Urothelium cell line (cell line): Measurements from ENCODE around the gene ZNF385C.
"Not testable (repeated sequence)": the region's sequence is repeated elsewhere in the genome, so short reads cannot be mapped to it uniquely, and the experiment has no call there.

Experiments
- DNase-seq: peaks from one replicate; pipeline ENCODE4 v3.0.0; 2011; ENCODE audit warnings: low spot score, mixed read lengths
- FAIRE-seq: peaks from 2 replicates; lab custom pipeline; 2011; peaks lifted over from hg19 to GRCh38; lab: Jason Lieb, UNC

The ZNF385C gene

DNA sequence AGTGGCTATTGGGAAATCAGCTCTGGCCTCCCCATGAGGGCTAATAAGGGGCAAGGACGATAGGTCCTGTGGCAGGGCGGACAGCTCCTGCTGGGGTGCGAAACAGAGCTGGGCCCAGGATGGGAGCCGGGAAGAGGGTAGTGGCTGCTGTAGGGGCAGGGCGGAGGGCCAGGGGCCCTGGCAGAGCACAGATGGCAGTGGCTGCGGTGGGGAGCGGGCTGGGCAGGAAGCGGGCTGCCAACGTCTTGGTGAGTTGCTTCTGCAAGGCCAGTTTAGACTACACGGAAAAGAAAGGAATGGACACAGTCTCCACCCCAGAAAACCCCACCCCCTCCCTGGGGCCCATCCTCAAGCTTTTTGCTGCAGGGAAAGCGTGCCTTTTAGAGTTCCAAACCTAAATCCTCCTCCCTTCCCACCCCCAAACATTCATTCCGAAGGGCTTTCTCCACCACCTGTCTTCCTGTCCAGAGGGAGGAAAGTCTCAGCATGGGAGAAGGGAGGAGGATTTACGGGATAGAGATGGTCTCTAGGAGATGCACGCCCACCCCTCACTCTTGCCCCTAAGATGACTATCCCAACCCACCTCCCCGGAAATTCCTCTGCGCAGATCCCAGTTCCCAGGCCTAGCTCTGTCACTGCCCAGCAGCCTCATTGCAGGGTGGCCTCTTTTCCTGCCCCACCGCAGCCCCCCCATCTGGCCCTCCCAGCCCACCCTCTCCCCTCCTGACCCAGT lies 71.2 kb downstream of the ZNF385C start:
- DNase-seq (no peak), FAIRE-seq (no peak)

- DNase-seq (no peak), FAIRE-seq (no peak)
These were observed 72.3 kb downstream of the ZNF385C start for GRCh38 chr17:42025936-42026335.

DNA sequence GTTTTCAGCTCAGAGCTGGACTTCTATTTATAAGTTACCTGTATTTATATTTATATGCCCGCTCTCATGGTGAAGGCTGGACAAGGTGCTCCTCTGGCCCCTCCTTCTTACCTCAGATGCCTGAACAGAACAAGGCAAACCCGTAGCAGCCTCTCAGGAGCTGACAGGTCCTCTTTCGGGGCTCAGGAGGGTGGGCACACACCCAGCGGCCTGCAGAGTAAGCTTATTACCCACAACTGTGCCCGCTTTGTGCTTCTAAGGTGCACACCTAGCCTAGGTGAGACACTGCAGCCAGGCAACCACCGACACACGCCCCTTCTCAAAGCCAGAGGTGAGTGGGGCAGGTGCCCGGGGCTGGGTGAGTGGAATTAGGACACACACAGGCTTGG lies 73.1 kb downstream of the ZNF385C start:
- DNase-seq, result no peak
- FAIRE-seq, result no peak

DNA sequence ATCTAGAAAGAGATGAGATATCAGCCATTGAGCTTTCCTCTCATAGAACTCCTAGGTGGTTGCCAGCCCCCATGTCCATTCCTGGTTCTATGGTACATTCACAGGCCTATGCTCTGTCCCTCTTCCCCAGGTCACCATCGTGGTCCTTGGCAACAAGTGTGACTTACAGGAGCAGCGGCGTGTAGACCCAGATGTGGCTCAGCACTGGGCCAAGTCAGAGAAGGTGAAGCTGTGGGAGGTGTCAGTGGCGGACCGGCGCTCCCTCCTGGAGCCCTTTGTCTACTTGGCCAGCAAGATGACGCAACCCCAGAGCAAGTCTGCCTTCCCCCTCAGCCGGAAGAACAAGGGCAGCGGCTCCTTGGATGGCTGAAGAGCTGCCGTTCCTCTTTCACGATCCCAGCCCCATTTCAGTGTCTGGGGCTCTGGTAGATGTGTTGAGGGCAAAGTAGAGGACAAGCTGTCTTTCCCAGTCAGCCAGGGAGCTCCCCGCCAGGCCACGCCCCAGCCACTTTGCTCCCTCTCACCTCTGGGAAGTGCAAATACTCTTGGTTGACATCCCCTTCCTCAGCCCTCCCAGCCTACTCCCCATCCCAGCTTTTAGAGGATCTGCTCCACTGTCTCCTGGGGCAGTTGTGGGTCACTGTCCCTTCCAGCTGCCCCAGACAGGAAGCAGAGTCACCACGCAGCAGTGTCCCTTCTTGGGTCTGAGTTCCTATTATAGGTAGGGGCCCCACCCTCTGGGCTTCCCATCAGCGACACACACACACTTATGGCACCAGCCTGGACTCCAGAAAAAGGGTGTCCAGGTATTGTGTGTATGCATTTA lies 74.5 kb downstream of the ZNF385C start:
- FAIRE-seq (no peak), DNase-seq (no peak)

DNA sequence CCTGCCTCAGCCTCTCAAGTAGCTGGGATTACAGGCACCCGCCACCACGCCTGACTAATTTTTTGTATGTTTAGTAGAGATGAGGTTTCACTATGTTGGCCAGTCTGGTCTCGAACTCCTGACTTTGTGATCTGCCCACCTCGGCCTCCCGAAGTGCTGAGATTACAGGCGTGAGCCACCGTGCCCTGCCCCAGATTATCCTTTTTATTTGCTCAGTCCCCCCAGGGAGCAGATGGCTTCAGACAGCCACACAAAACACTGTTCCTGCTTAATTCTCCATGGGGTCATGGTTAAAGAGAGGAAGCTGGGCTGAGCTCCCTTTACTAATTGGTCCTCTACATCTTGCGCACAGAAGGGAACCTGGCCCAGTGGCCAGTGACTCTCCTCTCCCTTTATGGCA lies 77.4 kb downstream of the ZNF385C start:
- FAIRE-seq, result not testable (repeated sequence)

DNA sequence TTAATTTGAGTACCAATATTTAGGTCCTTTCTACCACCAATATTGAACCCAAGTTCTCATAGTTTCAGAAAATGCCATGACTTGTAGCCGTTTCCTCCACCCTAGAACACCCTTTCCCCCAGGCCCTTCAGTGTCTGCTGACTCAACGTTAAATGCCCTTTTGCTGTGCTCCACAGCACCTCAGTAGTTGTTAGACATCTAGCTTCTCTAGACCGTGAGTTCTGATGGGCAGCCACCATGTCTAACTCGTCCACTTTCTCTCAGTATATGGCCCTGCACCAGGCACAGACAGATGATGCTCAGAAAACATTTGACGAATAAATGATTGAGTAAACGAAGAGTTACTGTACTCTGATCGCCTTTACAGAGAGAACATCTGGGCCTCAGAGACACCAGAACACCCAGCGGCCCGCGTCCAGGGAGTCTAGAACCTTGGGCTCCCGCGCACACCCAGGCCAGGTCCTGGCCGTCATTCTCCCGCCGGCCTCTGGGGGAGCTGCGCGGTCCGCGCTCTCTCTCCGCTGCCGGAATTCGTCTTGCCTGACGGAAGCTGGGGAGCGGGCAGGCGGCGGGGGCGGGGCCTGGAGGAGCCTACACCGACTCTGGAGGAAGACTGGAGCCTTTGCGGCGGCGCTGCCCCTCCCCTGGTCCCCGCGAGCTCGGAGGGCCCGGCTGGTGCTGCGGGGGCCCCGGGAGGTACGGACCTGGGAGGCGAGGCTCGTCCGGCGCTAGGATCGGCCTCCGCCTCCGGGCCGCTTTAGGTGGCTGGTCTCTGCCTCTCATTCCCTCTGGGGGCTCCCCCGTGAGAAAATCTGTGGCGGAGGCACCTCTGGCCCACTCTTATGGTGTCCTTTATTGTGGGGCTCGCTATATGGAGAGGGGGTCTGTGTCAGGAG lies 78.5 kb downstream of the ZNF385C start, which contains the start of gene NKIRAS2:
Gene NKIRAS2, plus strand, starts transcription at position 582 of the 896 bp plus-strand sequence. CDS start 1,488 bp downstream, outside the sequence.
- DNase-seq (peak; percentile 97), FAIRE-seq (no peak)

More for the DNA sequence above, 77.4 kb downstream of the ZNF385C start:
- not testable (repeated sequence) for DNase-seq

DNA sequence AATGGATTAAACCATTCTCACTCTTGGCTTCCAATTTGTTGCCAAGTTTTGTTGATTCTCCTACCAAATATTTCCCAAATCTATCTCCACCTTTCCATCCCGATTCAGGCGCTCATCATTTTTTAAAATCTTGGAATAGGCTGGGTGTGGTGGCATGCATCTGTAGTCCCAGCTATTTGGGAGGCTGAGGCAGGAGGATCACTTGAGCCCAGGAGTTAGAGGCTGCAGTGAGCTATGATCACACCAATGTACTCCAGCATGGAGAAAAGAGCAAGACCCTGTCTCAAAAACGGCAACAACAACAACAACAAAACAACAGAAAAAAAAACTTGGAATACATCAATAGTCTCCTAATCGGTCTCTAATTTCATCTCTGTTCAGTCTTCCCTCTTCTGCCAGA lies 79.3 kb downstream of the ZNF385C start:
- no peak for DNase-seq
- FAIRE-seq, result no peak

- no peak for DNase-seq
- no peak for FAIRE-seq
These were observed 79.9 kb downstream of the ZNF385C start for GRCh38 chr17:42018339-42018738.

- FAIRE-seq (no peak), DNase-seq (no peak)
These were observed 80.4 kb downstream of the ZNF385C start for GRCh38 chr17:42017866-42018200.

GRCh38 chr17:42016941-42017865 lies 81.1 kb downstream of the ZNF385C start, which contains the start of gene DNAJC7:
DNAJC7 (minus strand) TSS chr17:42017439; CDS start chr17:42017416, 23 bp downstream.
- FAIRE-seq (peak; percentile 23), DNase-seq (peak; percentile 96)

DNA sequence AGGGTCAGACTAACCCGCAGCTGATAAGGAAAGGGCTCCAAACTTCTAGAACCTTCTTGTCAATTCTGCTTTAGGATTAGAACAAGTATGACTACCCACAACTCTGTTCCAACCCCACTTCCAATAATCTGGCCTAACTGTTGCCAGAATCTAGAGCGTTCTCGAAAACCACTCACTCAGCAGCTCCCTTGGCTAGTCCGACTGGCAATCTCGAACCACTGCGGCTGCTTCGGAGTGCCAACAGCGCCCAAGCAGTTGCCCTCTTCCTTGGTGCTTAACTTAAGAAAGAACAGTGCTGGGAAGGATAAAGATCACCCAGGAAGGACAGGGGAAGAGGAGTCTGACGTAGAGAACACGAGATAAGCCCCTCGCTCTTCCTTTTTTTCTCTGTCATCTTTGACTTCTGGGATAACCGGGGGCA lies 81.9 kb downstream of the ZNF385C start:
- FAIRE-seq (no peak), DNase-seq (no peak)

DNA sequence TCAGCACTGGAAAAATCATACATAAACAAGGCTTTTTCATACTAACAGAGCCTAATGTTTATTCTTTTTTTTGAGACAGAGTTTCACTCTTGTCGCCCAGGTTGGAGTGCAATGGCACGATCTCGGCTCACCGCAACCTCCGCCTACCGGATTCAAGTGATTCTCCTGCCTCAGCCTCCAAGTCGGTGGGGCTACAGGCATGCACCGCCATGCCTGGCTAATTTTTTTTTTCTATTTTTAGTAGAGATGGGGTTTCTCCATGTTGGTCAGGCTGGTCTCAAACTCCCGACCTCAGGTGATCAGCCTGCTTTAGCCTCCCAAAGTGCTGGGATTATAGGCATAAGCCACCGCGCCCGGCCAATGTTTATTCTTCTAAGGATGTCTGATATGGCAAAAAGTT lies 84.5 kb downstream of the ZNF385C start:
- FAIRE-seq, DNase-seq: not testable (repeated sequence)

GRCh38 chr17:42012363-42012762 lies 85.9 kb downstream of the ZNF385C start:
- not testable (repeated sequence) for FAIRE-seq, DNase-seq

DNA sequence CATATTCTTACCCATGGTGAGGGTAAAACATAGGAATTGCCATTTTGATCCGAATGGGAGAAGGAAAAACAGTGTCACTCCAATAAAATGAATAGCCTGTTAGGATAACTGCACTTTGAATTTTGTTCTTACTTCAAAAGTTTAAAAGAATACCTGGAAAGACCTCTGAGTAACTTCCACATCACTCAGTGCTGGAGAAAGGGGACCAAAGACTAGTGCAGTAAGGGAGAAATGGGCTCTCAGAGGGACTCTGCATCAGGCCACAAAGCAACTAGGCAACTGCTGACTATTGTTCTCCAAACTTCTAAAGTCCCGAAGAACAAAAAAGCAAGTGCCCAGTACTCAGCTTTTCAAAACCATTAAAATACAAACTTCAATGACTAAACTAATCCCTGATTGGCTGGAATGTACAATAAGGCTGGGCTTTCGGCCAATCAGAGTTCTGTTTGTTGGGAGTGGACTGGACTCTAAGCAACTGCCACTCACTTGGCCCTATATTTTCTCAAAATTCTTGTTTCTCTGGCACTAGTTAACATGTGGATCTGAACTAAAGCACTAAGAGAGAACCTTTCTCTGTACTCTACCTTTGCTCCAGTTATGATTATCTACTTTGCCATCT lies 87.3 kb downstream of the ZNF385C start:
- FAIRE-seq (no peak), DNase-seq (peak; percentile 40)

- DNase-seq, result not testable (repeated sequence)
These were observed 88.0 kb downstream of the ZNF385C start for GRCh38 chr17:42010266-42010680.

DNA sequence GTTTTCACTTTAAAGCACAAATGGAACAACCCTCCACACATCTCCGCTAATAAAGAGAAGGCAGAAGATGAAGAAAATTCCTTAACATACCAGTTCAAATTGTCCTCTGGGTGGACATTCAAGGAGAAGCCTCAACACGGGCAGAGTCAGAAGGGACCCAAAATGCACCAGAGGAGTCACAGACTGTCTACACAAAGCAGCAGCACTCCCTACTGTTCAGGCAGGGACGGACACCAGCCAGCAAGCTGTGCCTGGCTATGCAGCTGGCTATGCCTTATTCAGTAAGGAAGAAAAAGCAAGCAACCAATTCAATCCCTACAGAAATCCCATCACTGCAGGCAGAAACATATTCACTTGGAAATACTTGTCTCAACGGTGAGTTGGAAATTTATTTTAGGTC lies 89.1 kb downstream of the ZNF385C start:
- no peak for DNase-seq

More at GRCh38 chr17:42010266-42010680, 88.0 kb downstream of the ZNF385C start:
- FAIRE-seq, result not testable (repeated sequence)

DNA sequence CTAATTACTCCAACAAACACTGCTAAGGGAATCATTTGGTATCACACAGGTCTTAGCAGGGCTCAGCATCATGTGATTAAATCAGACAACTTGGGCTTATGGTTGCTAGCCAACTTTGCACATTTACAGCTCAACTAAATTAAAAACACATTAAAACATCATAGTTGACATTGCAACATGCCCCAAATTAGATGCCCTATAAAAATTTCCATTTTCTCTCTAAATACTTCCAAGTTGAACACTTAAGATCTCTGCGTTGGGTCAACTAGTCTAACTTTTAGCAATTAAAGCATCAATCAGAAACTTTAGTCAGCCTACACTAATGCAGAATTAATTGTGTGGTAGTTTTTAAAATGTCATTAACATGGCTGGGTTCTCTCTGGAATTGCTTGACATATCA lies 93.1 kb downstream of the ZNF385C start:
- FAIRE-seq (no peak), DNase-seq (no peak)

More for the DNA sequence above, 89.1 kb downstream of the ZNF385C start:
- FAIRE-seq, result no peak

GRCh38 chr17:42002792-42003301 lies 95.4 kb downstream of the ZNF385C start:
- no peak for DNase-seq
- no peak for FAIRE-seq
